Measurements from ENCODE around the gene ARF1. TPM values are rescaled to one million over a fixed set of nuclear protein-coding genes. Genes with fewer than 3 reads are reported as not detected.

ARF1 gene
- total RNA-seq, 2 donors from 2014 or later: 366 to 375 TPM

- Histone ChIP-seq H3K4me1 (ENCODE audit: control insufficient read depth in 1 of 2, low read depth in 2 of 2) (peaks cover 0 to 10% of the 10 kb centered on the region in 2 donors), H3K27me3 (replicated peaks; ENCODE audit: insufficient read depth) (peaks cover 25% of the 10 kb centered on the region), H3K4me3 (peak overlapping the region; percentile 49), H3K27ac (no peak overlapping the region), H3K9me3 (no peaks in the 10 kb centered on the region), H3K36me3 (no peaks in the 10 kb centered on the region)
- ATAC-seq (ENCODE audit: insufficient number of reproducible peaks, low FRiP score, low read depth) (no peak), DNase-seq (ENCODE audit: low spot score) (no peak)
- no peak for TF ChIP-seq CTCF (IDR thresholded peaks at IDR 0.05)
Measured at GRCh38 chr1:228060458-228061190, 21.9 kb upstream of the ARF1 start.

- Histone ChIP-seq H3K4me1 (ENCODE audit: control insufficient read depth in 1 of 2, low read depth in 2 of 2) (peaks cover 0 to 10% of the 10 kb centered on the region in 2 donors), H3K27ac (no peak overlapping the region), H3K9me3 (no peaks in the 10 kb centered on the region), H3K4me3 (no peak overlapping the region), H3K27me3 (replicated peaks; ENCODE audit: insufficient read depth) (peaks cover 25% of the 10 kb centered on the region), H3K36me3 (no peaks in the 10 kb centered on the region)
- no peak for TF ChIP-seq CTCF (IDR thresholded peaks at IDR 0.05)
- ATAC-seq (ENCODE audit: insufficient number of reproducible peaks, low FRiP score, low read depth) (no peak), DNase-seq (ENCODE audit: low spot score) (no peak)
Measured at GRCh38 chr1:228061411-228062084, 21.0 kb upstream of the ARF1 start.

DNA sequence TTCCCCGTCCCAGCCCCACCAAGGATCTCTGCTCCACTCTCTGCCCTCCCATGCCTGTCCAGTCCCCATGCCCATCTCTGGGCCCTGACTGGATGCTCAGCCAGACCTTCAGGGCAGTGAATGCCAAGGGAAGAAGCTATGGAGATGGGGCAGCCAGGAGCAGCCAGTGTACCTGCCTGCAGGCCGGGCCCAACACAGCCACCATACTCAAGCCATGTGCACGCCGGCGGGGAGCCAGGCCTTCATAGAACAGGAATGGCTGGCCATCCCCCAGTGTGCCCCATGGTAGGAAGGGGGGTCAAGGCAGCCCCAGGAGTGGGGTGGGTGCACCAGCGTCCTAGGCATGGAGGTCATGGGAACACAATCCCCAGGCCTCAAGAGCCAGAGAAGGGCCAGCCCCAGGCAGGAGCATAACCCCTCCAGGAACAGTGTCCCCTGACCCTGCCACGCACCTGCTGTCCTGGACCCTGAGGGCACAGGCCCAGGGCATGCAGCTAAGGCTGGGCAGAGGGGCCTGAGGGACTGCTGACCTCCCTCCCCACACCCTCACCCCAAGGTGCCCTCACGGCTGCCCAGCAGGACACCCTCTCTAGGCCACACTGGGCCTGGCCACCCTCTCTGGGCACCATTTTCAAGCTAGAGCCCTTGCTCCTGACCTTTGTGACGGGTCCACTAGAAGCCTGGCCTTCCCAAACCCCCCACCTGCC, 20.3 kb upstream of the ARF1 start:
- Histone ChIP-seq H3K4me1 (ENCODE audit: control insufficient read depth in 1 of 2, low read depth in 2 of 2) (peaks cover 0 to 10% of the 10 kb centered on the region in 2 donors), H3K27ac (no peak overlapping the region), H3K9me3 (no peaks in the 10 kb centered on the region), H3K4me3 (no peak overlapping the region), H3K36me3 (no peaks in the 10 kb centered on the region), H3K27me3 (replicated peaks; ENCODE audit: insufficient read depth) (peaks cover 25% of the 10 kb centered on the region)
- DNase-seq (ENCODE audit: low spot score) (no peak), ATAC-seq (ENCODE audit: insufficient number of reproducible peaks, low FRiP score, low read depth) (no peak)
- no peak for TF ChIP-seq CTCF (IDR thresholded peaks at IDR 0.05)

DNA sequence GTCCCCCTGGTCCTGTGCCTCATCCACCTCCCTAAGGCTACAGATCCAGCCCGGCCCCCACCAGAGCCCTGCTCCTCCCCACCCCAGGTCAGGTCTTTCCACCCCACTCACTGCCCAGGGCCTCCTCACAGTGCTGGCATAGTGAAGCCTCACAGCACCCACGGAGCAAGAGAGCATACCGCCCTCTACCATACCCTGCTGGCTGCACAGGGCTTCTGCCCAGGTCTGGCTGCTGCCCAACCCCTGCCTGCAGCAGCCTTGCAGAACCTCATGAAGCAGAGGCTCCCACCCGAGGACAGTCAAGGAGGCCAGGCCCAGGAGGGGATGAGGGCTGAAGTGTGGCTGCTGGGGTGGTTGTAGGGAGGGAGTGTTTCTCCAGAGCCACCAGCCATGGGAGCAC, 19.7 kb upstream of the ARF1 start:
- TF ChIP-seq CTCF (IDR thresholded peaks at IDR 0.05): no peak
- no peak for DNase-seq (ENCODE audit: low spot score)
- H3K4me1 ChIP-seq (ENCODE audit: control insufficient read depth in 1 of 2, low read depth in 2 of 2): peaks cover 0 to 10% of the 10 kb centered on the region in 2 donors
- H3K4me3 ChIP-seq: no peak overlapping the region
- ATAC-seq (ENCODE audit: insufficient number of reproducible peaks, low FRiP score, low read depth): no peak
- H3K9me3 ChIP-seq: no peaks in the 10 kb centered on the region
- no peak overlapping the region for H3K27ac ChIP-seq
- no peaks in the 10 kb centered on the region for H3K36me3 ChIP-seq
- peaks cover 25% of the 10 kb centered on the region for H3K27me3 ChIP-seq (replicated peaks; ENCODE audit: insufficient read depth)
